ENCODE data around the gene CCNDBP1. TPM values are rescaled to one million over a fixed set of nuclear protein-coding genes. Genes with fewer than 3 reads are reported as not detected.

CCNDBP1 gene
- total RNA-seq, 1 donor from 2014 or later, result 71.0 TPM

DNA sequence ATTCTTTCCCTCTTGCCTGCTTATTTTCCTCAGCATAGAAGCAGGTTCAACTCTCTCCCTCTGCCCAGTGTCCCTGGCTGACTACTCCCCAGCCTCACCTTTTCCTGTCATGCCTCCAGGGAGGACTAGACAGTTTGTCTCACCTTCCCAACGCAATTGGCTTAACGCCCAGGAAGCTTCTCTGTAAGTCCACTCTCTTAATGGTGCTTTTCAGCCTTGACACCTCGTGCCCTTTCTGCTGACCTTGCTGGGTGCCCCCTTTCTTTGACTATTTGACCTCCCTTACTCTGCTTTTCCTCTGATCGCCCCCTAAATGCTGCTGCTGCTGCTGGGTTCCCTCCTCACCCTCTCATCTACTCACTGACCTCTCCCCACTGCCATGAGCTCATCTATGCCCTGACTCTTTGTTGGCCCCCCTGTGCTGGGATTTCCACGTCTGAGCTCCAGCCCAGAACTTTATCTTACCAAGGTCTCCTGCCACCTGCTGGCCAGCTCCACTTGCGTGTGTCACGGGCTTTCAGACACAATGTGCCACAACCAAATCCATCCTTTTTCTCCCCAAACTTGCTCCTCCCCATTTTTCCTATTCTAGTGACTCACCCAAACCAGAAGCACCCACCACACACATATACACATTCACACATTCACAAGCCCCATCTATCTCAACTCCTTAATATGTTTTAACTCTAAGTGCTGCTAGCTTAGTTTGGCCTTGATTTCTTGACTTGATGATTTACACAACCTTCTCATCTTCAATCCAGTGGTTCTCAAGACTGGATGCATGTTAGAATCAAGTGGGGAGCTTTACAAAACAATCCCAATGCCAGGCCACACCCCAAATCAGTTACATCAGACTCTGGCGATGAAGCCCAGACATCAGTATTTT is 19.1 kb downstream of the CCNDBP1 start:
- no peaks in the 10 kb centered on the region for H3K4me1 ChIP-seq
- H3K36me3 ChIP-seq, result no peaks in the 10 kb centered on the region
- DNase-seq (no peak), ATAC-seq (peak in 1 of 2 donors; percentile 51)
- no peak overlapping the region for H3K4me3 ChIP-seq
- TF ChIP-seq, protein P1, sequence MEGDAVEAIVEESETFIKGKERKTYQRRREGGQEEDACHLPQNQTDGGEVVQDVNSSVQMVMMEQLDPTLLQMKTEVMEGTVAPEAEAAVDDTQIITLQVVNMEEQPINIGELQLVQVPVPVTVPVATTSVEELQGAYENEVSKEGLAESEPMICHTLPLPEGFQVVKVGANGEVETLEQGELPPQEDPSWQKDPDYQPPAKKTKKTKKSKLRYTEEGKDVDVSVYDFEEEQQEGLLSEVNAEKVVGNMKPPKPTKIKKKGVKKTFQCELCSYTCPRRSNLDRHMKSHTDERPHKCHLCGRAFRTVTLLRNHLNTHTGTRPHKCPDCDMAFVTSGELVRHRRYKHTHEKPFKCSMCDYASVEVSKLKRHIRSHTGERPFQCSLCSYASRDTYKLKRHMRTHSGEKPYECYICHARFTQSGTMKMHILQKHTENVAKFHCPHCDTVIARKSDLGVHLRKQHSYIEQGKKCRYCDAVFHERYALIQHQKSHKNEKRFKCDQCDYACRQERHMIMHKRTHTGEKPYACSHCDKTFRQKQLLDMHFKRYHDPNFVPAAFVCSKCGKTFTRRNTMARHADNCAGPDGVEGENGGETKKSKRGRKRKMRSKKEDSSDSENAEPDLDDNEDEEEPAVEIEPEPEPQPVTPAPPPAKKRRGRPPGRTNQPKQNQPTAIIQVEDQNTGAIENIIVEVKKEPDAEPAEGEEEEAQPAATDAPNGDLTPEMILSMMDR (IDR thresholded peaks at IDR 0.05), result peak; percentile 53
- H3K9me3 ChIP-seq, result no peaks in the 10 kb centered on the region
- peaks cover 9% of the 10 kb centered on the region for H3K27me3 ChIP-seq (ENCODE audit: low read depth)
- H3K27ac ChIP-seq, result no peak overlapping the region
- intact Hi-C loops (cut with DNase I), result no loop called here

DNA sequence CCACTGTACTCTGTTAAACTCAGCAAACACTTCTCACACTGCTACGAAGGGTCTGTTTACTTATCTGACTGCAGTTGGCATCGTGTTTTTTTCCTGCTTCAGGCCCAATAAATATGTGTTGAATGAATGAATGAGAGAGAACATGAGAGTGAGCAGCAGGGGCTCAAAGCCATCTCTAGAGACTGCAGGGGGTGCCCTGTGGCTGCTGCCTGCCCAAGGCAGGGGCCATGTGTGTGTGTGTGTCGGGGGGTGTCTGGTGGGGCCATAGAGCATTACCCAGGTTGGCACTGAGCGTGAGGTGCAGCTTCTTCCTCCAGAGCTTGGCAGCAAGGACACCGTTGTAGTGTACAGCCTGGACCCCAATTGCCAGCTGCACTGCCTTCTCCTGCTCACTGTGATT is 20.9 kb downstream of the CCNDBP1 start:
- TF ChIP-seq, protein P1 (IDR thresholded peaks at IDR 0.05), result no peak
- H3K4me3 ChIP-seq, result no peak overlapping the region
- DNase-seq, result no peak
- H3K4me1 ChIP-seq, result no peaks in the 10 kb centered on the region
- intact Hi-C loops (cut with DNase I), result no loop called here
- no peaks in the 10 kb centered on the region for H3K36me3 ChIP-seq
- no peaks in the 10 kb centered on the region for H3K9me3 ChIP-seq
- H3K27ac ChIP-seq, result no peak overlapping the region
- no peak for ATAC-seq
- H3K27me3 ChIP-seq (ENCODE audit: low read depth), result peaks cover 10% of the 10 kb centered on the region

DNA sequence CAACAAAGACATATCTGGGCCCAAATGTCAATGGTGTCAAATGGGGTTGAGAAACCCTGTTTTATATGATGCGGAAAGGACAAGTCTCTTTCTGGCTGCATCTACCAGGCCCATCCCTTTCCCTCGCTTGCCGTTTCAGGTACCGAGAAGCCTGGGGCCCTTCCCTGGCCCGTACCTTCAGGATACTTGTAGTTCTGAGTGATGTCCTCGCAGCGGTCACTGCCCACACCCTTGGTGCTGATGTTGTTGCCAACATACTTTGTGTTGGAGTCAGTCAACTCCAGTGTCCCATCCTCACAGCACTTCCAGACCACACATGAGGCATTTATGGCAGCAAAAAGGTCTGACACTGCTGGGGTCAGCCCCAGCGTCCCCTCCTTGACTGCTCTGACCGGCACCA is 21.8 kb downstream of the CCNDBP1 start:
- H3K4me3 ChIP-seq, result no peak overlapping the region
- no peaks in the 10 kb centered on the region for H3K9me3 ChIP-seq
- peaks cover 15% of the 10 kb centered on the region for H3K27me3 ChIP-seq (ENCODE audit: low read depth)
- DNase-seq (no peak), ATAC-seq (no peak)
- H3K36me3 ChIP-seq, result no peaks in the 10 kb centered on the region
- TF ChIP-seq, protein P1 (IDR thresholded peaks at IDR 0.05), result no peak
- no peak overlapping the region for H3K27ac ChIP-seq
- H3K4me1 ChIP-seq, result no peaks in the 10 kb centered on the region
- intact Hi-C loops (cut with DNase I), result no loop called here

DNA sequence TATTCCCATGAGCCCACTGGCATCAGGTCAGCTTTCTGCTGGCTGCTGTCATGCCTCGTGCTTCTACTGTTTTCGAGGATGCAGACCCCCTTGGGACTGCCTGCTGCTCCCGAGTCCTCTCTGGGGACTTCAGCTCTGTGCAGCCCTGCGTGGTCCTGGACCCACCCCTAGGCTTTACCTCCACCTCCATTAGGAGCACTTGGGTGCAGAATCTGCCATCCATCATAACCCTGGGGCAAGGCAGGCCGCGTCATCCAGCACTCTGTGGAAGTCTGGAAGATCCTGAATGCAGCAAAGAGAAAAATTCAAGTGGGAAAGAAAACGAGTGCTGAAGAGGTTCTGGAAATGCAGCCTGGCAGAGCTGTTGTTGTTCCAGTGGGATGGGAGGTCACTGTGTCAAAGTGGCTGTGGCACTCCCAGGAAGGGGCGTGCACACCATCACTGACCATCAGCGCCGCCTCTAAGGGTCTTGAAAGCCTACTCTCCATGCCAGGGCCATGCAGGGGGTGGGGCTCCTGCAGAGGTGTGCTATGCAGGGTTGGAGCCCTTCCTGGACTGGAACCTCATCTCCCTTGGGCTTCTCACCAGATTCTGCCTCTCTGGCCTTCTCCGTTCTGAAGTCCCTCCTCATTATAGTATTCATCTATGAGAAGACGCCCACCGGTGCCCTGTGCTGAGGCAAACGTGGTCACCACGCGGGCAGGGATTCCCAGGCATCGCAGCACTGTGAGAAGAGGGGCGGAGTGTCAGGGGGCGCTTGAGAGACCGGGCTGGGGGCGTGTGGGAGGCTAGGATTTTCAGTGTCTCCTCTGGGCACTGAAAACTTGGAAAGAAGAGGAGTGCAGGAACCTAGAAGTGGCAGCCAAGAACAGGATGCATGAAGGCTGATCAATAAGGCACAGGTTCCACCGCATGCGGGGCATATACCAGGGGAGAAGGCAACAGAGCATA is 23.1 kb downstream of the CCNDBP1 start:
- TF ChIP-seq, protein P1 (IDR thresholded peaks at IDR 0.05), result no peak
- Histone ChIP-seq H3K9me3 (no peaks in the 10 kb centered on the region), H3K36me3 (no peaks in the 10 kb centered on the region), H3K27me3 (ENCODE audit: low read depth) (peaks cover 15% of the 10 kb centered on the region), H3K4me1 (no peaks in the 10 kb centered on the region), H3K27ac (no peak overlapping the region), H3K4me3 (no peak overlapping the region)
- intact Hi-C loops (cut with DNase I), result no loop called here
- DNase-seq (no peak), ATAC-seq (no peak)

DNA sequence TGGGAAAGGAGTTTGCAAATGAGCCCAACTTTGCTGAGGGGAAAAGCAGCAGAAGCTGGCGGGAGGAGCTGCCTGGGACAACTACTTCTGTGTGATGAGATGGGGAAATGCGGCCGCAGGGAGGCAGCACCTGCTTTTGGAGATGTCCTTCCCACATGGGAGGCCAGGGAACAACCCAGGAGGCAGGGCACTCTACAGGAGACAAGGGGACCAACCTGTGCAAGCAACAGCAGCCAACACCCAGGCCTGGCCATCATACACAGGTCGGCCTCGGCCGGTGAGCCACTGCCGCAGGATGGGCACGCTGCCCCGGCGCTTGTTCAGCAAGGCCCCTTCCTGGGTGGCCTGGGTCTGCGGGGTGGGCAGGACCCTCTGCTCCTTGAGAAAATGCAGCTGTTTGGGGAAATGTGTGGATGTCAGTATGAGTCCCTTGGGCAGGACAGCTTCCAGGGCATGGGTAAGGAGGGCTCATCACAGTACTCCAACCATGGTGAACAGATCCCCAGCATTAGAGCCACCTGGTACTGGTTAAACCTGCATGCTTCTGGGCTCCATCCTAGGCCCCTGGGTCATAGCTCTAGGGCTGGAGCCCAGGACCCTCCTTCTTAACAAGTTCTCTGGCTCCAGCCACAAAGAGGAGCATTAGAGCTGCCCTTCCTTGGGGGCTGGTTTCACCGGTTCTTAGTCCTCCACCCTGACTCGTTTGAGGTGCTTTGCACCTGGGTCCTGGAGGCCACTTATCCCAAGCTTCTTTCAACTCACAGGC is 24.0 kb downstream of the CCNDBP1 start:
- H3K27ac ChIP-seq, result no peak overlapping the region
- H3K9me3 ChIP-seq, result no peaks in the 10 kb centered on the region
- no peak for DNase-seq
- intact Hi-C loops (cut with DNase I), result no loop called here
- no peak for ATAC-seq
- H3K27me3 ChIP-seq (ENCODE audit: low read depth), result peaks cover 15% of the 10 kb centered on the region
- no peak overlapping the region for H3K4me3 ChIP-seq
- H3K36me3 ChIP-seq, result no peaks in the 10 kb centered on the region
- H3K4me1 ChIP-seq, result no peaks in the 10 kb centered on the region
- TF ChIP-seq, protein P1 (IDR thresholded peaks at IDR 0.05), result no peak
